ENCODE measurements around the gene S100A6.
A peak's percentile ranks its signal among the peaks of the same experiment; 100 is the strongest.

S100A6 gene

GRCh38 chr1:153546796-153547559 is 11.2 kb upstream of the S100A6 start:
- DNase-seq (ENCODE audit: low read depth in 4 of 4, low spot score in 1 of 4), result no peak

- no peak for DNase-seq (ENCODE audit: low read depth in 4 of 4, low spot score in 1 of 4)
Observed at GRCh38 chr1:153546371-153546770, 10.6 kb upstream of the S100A6 start.

- peak; percentile 70 to 94 (median 86) for DNase-seq (ENCODE audit: low read depth in 4 of 4, low spot score in 1 of 4)
Observed at GRCh38 chr1:153545067-153546055, 9.6 kb upstream of the S100A6 start, which contains the start of gene S100A4. Gene S100A4 (minus strand): TSS chr1:153545806. CDS start chr1:153544794, 1,012 bp downstream.

GRCh38 chr1:153544453-153545066 is 8.8 kb upstream of the S100A6 start:
- DNase-seq (ENCODE audit: low read depth in 4 of 4, low spot score in 1 of 4), result no peak

- DNase-seq (ENCODE audit: low read depth in 4 of 4, low spot score in 1 of 4), result no peak
Observed at GRCh38 chr1:153543736-153544135, 7.9 kb upstream of the S100A6 start.

GRCh38 chr1:153542956-153543711 is 7.3 kb upstream of the S100A6 start:
- no peak for DNase-seq (ENCODE audit: low read depth in 4 of 4, low spot score in 1 of 4)

- DNase-seq (ENCODE audit: low read depth in 4 of 4, low spot score in 1 of 4), result no peak
Observed at GRCh38 chr1:153541641-153542590, 6.1 kb upstream of the S100A6 start.

- DNase-seq (ENCODE audit: low read depth in 4 of 4, low spot score in 1 of 4), result no peak
Observed at GRCh38 chr1:153540394-153541361, 4.9 kb upstream of the S100A6 start, which contains the start of gene S100A5. Gene S100A5 (minus strand): TSS chr1:153540934. CDS start chr1:153540191, 743 bp downstream.

GRCh38 chr1:153539395-153540093 is 3.8 kb upstream of the S100A6 start:
- no peak for DNase-seq (ENCODE audit: low read depth in 4 of 4, low spot score in 1 of 4)

GRCh38 chr1:153538315-153538821 is 2.6 kb upstream of the S100A6 start:
- DNase-seq (ENCODE audit: low read depth in 4 of 4, low spot score in 1 of 4), result no peak

GRCh38 chr1:153537376-153537730 is 1.6 kb upstream of the S100A6 start:
- no peak for DNase-seq (ENCODE audit: low read depth in 4 of 4, low spot score in 1 of 4)

GRCh38 chr1:153536671-153537375 is 1.0 kb upstream of the S100A6 start:
- no peak for DNase-seq (ENCODE audit: low read depth in 4 of 4, low spot score in 1 of 4)

- peak; percentile 48 to 74 (median 66) for DNase-seq (ENCODE audit: low read depth in 4 of 4, low spot score in 1 of 4)
Observed at GRCh38 chr1:153536012-153536670, 350 bp upstream of the S100A6 start.

GRCh38 chr1:153534925-153535241 is 908 bp downstream of the S100A6 start:
- DNase-seq (ENCODE audit: low read depth in 4 of 4, low spot score in 1 of 4), result no peak

- no peak for DNase-seq (ENCODE audit: low read depth in 4 of 4, low spot score in 1 of 4)
Observed at GRCh38 chr1:153534226-153534924, 1.4 kb downstream of the S100A6 start.

GRCh38 chr1:153533689-153534201 is 2.0 kb downstream of the S100A6 start:
- DNase-seq (ENCODE audit: low read depth in 4 of 4, low spot score in 1 of 4), result no peak

Data from stimulated activated CD4-positive, alpha-beta T cell treated with anti-CD3 and anti-CD28 coated beads, Interleukin-1b, Interleukin-23, amount 100 ng/mL, for 24 hours (primary cell).